ENCODE measurements around the gene TMCO4.
"Not testable (repeated sequence)": the region's sequence is repeated elsewhere in the genome, so short reads cannot be mapped to it uniquely, and the experiment has no call there.

TMCO4 gene

DNA sequence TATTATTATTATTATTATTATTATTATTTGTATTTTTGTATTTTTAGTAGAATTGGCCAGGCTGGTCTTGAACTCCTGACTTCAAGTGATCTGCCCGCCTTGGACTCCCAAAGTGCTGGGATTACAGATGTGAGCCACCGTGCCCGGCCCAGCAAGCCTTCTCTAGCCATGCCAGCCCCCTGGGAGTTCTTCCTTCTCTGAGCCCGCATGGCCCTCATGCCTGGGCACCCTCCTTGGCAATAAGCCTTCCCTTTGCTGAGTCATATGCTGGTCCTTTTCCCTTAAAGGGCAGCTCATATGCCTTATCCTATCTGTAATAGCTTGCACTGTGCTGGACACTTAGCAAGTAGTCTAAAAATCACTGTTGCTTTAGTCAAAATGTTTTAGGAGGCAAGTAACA is 164.1 kb downstream of the TMCO4 start:
- no peak for DNase-seq

DNA sequence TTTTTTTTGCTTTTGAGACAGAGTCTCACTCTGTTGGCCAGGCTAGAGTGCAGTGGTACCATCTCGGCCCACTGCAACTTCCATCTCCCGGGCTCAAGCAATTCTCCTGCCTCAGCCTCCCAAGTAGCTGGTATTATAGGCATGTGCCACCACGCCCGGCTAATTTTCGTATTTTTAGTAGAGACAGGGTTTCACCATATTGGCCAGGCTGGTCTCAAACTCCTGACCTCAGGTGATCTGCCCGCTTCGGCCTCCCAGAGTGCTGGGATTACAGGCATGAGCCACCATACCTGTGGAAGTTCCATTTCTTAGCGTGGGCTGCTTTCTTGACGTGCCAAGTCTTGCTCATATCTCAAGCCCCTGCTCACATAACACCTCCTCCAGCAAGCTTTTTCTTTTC is 164.7 kb downstream of the TMCO4 start:
- not testable (repeated sequence) for DNase-seq

DNA sequence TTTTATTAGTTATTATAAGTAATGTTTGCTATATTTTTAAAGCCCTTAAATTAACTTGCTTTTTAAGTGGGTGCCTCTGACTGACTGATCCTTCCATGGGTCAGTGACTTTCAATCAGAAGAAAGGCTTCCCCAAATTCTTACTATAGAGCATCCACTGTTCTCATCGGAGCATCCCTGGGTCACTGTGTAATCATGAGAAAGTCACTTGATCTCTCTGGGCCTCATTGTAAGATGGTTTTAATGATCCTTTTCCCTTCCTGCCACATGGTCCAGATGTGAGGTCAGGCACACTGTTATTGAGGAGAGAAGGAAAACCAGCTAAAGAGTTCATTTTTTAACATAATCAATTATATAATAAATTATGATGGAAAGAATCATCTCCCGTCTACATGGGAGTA is 166.6 kb downstream of the TMCO4 start:
- no peak for DNase-seq

Data from fibroblast of skin of abdomen (primary cell).